Cardiac septum (tissue), 1 donor: Measurements from ENCODE around the gene PPP1R3F. TPM values are rescaled to one million over a fixed set of nuclear protein-coding genes. Genes with fewer than 3 reads are reported as not detected.
"Not testable (repeated sequence)": the region's sequence is repeated elsewhere in the genome, so short reads cannot be mapped to it uniquely, and the experiment has no call there.

Source experiments
- DNase-seq: peaks from one replicate; pipeline ENCODE4 v3.0.0-alpha.2; 2020; ENCODE audit warnings: low spot score
- intact Hi-C: fragments of 100-400 bp; cut with DNase I; formaldehyde crosslinking; loops from one replicate; pipeline ENCODE4 v1.14.0; 2022
- total RNA-seq: library from RNA; stranded (reverse); fragmentation: NEBNext Ultra II Directional; extraction: Animal tissue kit (Norgen Biotek cat#: 25700); gene quantifications from one replicate; pipeline ENCODE4 v1.2.1, GENCODE V29; 2021
- donor health status: DM: no; HTN: no; CAD: no.

PPP1R3F gene
- total RNA-seq, 1 donor from 2014 or later: 23.4 TPM

DNA sequence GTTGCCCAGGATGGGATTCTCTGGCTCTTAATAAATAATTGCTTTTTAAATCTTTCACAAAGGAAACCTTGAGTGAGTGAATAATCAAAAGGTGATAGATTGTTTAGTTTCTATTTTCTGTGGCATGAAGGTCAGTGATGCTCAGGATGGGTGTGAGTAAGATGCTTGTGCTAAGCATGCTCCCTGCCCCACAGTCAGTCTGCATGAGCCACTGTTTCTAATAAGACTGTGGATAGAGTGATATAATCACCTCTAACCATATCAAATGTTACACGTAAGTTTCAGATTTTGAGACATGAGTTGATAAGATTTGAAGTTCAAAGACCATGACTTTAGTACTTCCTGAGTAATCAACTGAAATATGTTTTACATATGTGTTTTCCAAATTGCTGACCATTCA is 31.1 kb downstream of the PPP1R3F start:
- DNase-seq: no peak
- intact Hi-C loops: no loop called here

DNA sequence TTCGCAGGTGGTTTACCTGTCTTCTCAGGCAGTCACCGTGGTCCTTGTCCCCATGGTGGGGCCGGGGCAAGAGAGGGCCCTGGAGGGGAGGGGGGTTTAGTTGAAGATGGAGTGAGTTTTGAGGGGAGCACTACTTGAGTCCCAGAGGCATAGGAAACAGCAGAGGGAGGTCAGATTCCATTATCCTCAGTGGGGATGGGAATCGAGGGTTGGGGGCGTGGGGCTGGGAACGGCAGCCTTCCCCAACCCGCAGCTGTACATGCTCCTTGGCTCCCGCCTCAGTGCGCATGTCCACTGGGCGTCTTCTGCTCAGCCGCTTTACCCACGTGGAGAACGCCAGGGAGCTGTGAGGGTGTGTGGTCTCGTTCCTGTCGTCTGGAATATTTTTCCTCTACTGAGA is 33.8 kb downstream of the PPP1R3F start, which contains the start of gene GAGE10:
TSS of gene GAGE10 (plus strand) at position 301 of the 400 bp plus-strand sequence. CDS start 1,214 bp downstream, outside the sequence.
- DNase-seq: no peak
- intact Hi-C loops: no loop called here

DNA sequence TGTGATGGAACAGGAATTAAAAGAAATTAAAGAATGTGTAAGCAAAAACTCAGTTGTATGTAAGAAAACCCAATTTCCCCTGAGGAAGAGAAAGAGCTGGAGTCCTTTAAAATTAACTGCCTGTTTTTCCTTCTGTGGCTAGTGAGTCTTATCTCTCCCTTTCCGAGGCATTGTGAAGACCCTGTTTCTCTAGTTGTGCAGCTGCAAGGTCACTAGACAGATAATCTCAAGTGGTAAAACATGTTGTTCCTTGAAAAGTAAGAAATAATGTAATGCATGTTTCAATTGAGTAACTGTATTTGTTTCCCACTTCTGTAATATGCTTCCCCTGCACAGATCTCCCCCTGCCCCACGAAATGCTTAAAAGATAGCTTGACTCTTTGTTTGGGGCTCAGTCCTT is 38.2 kb downstream of the PPP1R3F start:
- DNase-seq, intact Hi-C loops: not testable (repeated sequence)

DNA sequence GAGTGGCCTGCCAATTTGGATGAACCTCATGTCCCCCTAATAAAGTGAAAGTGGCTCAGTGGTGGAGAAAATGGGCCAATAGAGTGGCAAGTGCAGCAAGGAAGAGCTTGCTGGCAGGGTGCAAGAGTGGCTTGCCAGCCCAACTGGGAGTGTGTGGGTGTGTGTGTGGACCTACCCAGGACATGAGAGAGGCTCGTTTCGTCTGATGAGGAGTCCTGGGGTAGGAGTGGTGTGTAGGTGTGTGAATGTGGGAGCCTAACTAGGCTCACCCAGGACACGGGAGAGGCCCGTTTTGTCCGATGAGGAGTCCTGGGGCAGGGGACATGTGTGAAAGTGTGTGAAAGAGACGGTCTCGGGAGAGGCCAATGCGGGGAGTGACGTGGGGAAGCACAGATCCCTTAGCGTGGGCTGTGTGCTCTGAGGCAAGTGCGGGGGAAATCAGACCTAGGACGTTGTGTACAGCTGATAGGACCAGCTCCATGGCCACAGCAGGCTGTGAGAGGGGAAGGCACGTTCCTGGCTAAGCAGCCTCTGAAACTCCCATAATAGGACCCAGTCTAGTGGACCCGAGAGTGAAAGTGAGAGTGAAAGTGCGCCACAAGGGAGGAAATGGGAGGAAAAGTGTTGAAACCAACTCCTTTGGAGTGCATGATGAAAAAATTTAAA is 39.1 kb downstream of the PPP1R3F start:
- DNase-seq: no peak
- intact Hi-C loops: no loop called here

DNA sequence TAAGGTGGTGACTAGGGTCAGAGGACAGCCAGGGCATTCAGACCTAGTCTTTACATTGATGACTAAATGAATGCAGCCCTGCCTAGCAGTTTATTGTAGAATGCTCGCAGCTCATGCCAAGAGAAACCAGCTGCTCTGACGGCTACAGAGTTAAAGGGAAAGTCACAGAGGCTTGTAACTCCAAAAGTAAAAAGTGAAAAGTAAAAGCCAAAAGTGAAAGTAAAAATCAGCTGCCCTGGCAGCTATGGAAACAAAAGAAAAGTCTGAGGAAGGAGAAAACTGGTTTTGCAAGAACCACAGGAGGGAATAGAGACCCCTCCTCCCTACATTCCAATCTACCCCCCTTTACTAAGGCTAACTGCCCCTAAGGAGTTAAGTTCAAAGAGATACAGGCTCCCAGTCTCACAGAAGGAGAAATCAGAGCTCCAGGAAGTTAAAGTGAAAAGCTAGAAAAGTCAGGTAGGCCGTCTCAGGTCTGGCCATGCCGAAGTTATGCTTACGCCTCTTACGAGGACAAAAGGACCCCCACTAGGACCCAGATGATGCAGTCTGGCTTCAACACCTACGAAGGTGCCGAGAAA is 39.9 kb downstream of the PPP1R3F start:
- intact Hi-C loops: no loop called here
- DNase-seq: no peak

DNA sequence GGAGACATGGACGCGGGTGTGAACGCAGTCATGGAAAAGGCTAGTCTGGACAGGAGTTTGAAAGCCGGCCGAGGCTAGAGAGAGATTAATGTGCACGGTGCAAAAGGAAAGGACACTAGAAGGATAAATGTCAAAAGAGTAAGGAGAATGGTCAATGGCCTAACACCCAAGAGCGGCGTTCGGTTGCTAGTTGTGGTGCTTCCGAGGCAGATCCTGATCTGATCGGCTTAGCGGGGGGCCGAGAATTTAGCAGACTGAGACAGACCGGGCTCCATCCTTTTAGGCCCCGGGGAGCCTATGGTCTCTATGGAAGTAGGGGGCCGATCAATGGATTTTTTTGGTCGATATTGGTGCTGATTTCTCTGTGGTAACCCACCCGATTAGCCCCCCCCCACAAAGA is 40.8 kb downstream of the PPP1R3F start:
- DNase-seq: no peak
- intact Hi-C loops: no loop called here

DNA sequence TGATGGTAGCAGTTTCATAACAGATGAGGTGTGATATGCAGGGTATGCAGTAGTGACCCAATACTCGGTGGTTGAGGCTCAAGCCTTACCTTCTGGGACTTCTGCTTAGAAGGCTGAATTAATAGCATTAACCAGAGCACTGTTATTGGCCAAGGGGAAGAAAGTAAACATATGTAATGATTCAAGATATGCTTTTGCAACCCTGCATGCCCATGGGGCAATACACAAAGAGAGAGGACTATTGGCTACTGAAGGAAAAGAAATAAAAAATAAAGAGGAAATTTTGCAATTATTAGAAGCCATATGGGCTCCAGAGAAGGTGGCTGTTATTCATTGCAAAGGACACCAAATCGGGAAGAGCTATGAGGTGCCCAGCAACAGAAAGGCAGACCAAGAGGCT is 42.6 kb downstream of the PPP1R3F start:
- intact Hi-C loops: no loop called here

DNA sequence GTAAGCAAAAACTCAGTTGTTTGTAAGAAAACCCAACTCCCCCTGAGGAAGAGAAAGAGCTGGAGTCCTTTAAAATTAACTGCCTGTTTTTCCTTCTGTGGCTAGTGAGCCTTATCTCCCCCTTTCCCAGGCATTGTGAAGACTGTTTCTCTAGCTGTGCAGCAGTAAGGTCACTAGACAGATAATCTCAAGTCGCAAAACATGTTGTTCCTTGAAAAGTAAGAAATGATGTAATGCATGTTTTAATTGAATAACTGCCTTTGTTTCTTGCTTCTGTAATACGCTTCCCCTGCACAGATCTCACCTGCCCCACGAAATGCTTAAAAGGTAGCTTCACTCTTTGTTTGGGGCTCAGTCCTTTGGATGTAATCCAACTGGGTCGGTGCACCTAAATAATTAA is 46.5 kb downstream of the PPP1R3F start:
- intact Hi-C loops: no loop called here
- DNase-seq: no peak

More for the DNA sequence above, 42.6 kb downstream of the PPP1R3F start:
- no peak for DNase-seq

DNA sequence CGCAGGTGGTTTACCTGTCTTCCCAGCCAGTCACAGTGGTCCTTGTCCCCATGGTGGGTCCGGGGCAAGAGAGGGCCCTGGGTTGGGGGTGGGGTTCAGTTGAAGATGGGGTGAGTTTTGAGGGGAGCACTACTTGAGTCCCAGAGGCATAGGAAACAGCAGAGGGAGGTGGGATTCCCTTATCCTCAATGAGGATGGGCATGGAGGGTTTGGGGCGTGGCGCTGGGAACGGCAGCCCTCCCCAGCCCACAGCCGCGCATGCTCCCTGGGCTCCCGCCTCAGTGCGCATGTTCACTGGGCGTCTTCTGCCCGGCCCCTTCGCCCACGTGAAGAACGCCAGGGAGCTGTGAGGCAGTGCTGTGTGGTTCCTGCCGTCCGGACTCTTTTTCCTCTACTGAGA is 52.1 kb downstream of the PPP1R3F start, which contains the start of gene GAGE12J:
TSS of gene GAGE12J (plus strand) at position 301 of the 400 bp plus-strand sequence. CDS start 1,157 bp downstream, outside the sequence.
- DNase-seq, intact Hi-C loops: not testable (repeated sequence)

DNA sequence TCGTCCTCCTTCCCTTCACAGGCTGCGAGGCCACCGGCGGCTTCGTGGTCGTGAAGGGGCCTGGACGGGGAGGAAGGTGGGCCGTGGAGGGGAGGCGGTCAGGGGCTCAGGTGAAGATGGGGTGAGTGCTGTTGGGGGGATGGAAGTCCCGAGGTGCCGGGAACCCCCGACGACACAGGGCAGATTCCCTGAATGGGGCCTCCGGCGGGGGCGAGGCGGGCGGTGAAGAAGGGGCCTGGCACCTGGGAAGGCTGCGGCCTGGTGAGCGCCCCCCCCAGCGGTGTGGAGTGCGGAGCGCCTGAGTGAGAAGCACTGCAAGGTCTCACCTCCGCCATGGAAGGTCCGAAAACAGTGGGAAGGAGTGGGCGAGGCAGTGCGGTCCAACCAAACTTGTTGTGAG is 52.7 kb downstream of the PPP1R3F start:
- DNase-seq, intact Hi-C loops: not testable (repeated sequence)

DNA sequence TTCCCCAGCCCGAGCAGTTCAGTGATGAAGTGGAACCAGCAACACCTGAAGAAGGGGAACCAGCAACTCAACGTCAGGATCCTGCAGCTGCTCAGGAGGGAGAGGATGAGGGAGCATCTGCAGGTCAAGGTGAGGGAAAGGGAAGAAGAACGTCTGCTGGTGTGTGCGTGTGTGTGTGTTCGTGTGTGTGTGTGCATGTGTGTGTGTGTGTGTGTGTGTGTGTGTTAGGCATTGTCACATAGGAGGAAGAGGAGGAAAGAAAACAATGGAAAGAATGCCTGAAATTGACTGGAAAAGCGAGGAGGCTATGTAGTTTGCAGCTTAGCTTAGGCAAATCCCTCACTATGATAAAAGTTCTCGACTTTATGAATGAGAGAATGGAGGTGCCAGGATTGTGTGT is 54.1 kb downstream of the PPP1R3F start:
- intact Hi-C loops, DNase-seq: not testable (repeated sequence)

DNA sequence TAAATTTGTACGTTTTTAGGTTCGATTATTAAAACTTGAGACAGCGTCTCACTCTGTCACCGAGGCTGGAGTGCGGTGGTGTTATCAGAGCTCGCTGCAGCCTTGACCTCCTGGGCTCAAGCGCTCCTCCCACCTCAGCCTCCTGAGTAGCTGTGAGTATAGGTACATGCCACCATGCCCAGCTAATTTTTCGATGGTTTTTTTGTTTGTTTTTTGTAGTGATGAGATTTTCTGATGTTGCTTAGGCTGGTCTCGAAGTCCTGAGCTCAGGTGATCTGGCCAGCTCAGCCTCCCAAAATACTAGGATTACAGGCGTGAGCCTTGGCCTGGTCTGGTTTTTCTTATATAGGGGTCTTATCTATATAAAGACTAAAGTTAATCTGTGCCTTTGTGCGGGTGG is 60.8 kb downstream of the PPP1R3F start:
- intact Hi-C loops, DNase-seq: not testable (repeated sequence)

DNA sequence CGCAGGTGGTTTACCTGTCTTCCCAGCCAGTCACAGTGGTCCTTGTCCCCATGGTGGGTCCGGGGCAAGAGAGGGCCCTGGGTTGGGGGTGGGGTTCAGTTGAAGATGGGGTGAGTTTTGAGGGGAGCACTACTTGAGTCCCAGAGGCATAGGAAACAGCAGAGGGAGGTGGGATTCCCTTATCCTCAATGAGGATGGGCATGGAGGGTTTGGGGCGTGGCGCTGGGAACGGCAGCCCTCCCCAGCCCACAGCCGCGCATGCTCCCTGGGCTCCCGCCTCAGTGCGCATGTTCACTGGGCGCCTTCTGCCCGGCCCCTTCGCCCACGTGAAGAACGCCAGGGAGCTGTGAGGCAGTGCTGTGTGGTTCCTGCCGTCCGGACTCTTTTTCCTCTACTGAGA is 61.7 kb downstream of the PPP1R3F start, which contains the start of gene GAGE13:
TSS of gene GAGE13 (plus strand) at position 301 of the 400 bp plus-strand sequence. CDS start 1,156 bp downstream, outside the sequence.
- DNase-seq, intact Hi-C loops: not testable (repeated sequence)

DNA sequence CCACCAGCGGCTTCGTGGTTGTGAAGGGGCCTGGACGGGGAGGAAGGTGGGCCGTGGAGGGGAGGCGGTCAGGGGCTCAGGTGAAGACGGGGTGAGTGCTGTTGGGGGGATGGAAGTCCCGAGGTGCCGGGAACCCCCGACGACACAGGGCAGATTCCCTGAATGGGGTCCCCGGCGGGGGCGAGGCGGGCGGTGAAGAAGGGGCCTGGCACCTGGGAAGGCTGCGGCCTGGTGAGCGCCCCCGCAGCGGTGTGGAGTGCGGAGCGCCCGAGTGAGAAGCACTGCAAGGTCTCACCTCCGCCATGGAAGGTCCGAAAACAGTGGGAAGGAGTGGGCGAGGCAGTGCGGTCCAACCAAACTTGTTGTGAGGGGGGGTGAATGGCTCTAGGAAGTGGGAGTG is 62.2 kb downstream of the PPP1R3F start:
- intact Hi-C loops, DNase-seq: not testable (repeated sequence)

Other genes with a start within 250 kb of the PPP1R3F start
- gene TFE3, start 226.4 kb upstream of the PPP1R3F start, total RNA-seq: 21.9 TPM
- 1.7 TPM for gene CCDC120, start 210.8 kb upstream of the PPP1R3F start, total RNA-seq
- gene PRAF2, start 195.8 kb upstream of the PPP1R3F start, total RNA-seq: 14.8 TPM
- gene WDR45, start 189.9 kb upstream of the PPP1R3F start, total RNA-seq: 68.1 TPM
- 18.7 TPM for gene GPKOW, start 146.1 kb upstream of the PPP1R3F start, total RNA-seq
- gene MAGIX, start 107.0 kb upstream of the PPP1R3F start, total RNA-seq: 3.4 TPM
- gene PLP2, start 97.9 kb upstream of the PPP1R3F start, total RNA-seq: 84.9 TPM
- 10.3 TPM for gene PRICKLE3, start 83.4 kb upstream of the PPP1R3F start, total RNA-seq
- 1.2 TPM for gene SYP, start 69.6 kb upstream of the PPP1R3F start, total RNA-seq
- 0.08 TPM for gene CACNA1F, start 36.5 kb upstream of the PPP1R3F start, total RNA-seq
- 10.6 TPM for gene CCDC22, start 34.3 kb upstream of the PPP1R3F start, total RNA-seq
- 0.11 TPM for gene FOXP3, start 5.1 kb upstream of the PPP1R3F start, total RNA-seq
- not detected for gene GAGE10, start 33.9 kb downstream of the PPP1R3F start, total RNA-seq
- not detected for gene GAGE12J, start 52.2 kb downstream of the PPP1R3F start, total RNA-seq
- not detected for gene GAGE13, start 61.8 kb downstream of the PPP1R3F start, total RNA-seq